ENCODE data around the gene OTUD5. TPM values are rescaled to one million over a fixed set of nuclear protein-coding genes. Genes with fewer than 3 reads are reported as not detected.

The OTUD5 gene
- total and polyA plus RNA-seq, 2 of the 13 experiments (the other 11 are each of a cell fraction or from before 2014, with no cell fraction given): 18.4 to 42.2 TPM

DNA sequence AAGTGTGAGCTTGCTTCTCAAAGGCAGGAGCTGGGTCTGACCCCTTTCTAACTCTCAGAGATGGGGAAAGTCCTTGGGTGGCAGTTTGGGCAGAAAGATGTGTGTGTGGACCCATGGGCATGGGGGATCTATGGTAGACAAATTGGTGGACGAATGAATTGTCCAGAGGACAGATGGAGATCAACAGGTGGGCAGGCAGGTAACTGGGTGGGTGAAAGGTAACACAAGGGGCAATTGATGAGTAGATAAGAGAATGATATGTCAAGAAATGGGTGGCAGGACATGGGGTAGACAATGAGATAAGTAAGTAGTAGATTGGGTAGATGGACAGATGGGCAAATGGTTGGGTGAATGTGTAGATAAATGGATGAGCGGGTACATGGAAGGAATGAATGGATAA lies 17.2 kb upstream of the OTUD5 start:
- ChIA-PET CTCF (ENCODE audit: low intra/inter-chr PET ratio, low total read pairs) (no interaction called here), POLR2A (no interaction called here)
- no peaks in the 10 kb centered on the region for H3K9me3 ChIP-seq (ENCODE audit: low read length)
- intact Hi-C loops (cut with micrococcal nuclease; ENCODE audit: unreplicated experiment) (no loop called here), in situ Hi-C loops (cut with HindIII; ENCODE audit: extremely low pct_ligation_motif_present, low pct_unique_long_range_greater_than_20kb) (no loop called here)
- H3K36me3 ChIP-seq (replicated peaks in 1 of 2; ENCODE audit: control insufficient read depth in 1 of 2, insufficient read depth in 2 of 2, low read length in 2 of 2): peaks cover 1 to 7% of the 10 kb centered on the region in 2 experiments; a peak in 4 of 5 replicates
- 94% methylated on average over 2 of the region's 2 CpGs for WGBS (ENCODE audit: low lambda C conversion rate)
- no peak overlapping the region for H3K4me3 ChIP-seq (replicated peaks in 1 of 3; ENCODE audit: insufficient read depth in 1 of 3, low read depth in 2 of 3, low read length in 3 of 3)
- peaks cover 11% of the 10 kb centered on the region for H3K4me1 ChIP-seq (ENCODE audit: insufficient read depth, low read length)
- ATAC-seq: no peak
- H3K79me2 ChIP-seq (ENCODE audit: insufficient read depth, low read length): no peaks in the 10 kb centered on the region
- FAIRE-seq: no peak
- H2AFZ ChIP-seq (ENCODE audit: low read length): no peak overlapping the region
- no peak for TF ChIP-seq SYNCRIP (IDR thresholded peaks at IDR 0.05; ENCODE audit: insufficient read depth, low read depth, low read length)
- TF ChIP-seq MTERF4 (CRISPR knock-in tag; IDR thresholded peaks at IDR 0.05): no peak
- no peak for TF ChIP-seq ZNF180 (CRISPR knock-in tag; IDR thresholded peaks at IDR 0.05; ENCODE audit: borderline replicate concordance, low read depth)
- no peak for TF ChIP-seq ZSCAN20 (CRISPR knock-in tag; IDR thresholded peaks at IDR 0.05; ENCODE audit: borderline replicate concordance)
- no peak for TF ChIP-seq TARDBP (CRISPR knock-in tag; IDR thresholded peaks at IDR 0.05)
- no TSS peak for BruUV-seq (replicated peaks)
- H3K27ac ChIP-seq (ENCODE audit: extremely low read length, insufficient read depth, low read length): no peak overlapping the region
- no peak overlapping the region for H3K4me2 ChIP-seq (ENCODE audit: low read depth, low read length)
- H3K27me3 ChIP-seq (ENCODE audit: control insufficient read depth in 1 of 2, insufficient read depth in 2 of 2, low read length in 2 of 2): no peaks in the 10 kb centered on the region
- no peak for DNase-seq (ENCODE audit: low spot score)
- no peak overlapping the region for H3K9ac ChIP-seq (ENCODE audit: insufficient read depth, low read depth, low read length)
- H4K20me1 ChIP-seq (ENCODE audit: insufficient read depth, low read length): no peaks in the 10 kb centered on the region

GRCh38 chrX:48974033-48974432 lies 16.6 kb upstream of the OTUD5 start:
- in situ Hi-C loops (cut with HindIII; ENCODE audit: extremely low pct_ligation_motif_present, low pct_unique_long_range_greater_than_20kb): no loop called here
- ATAC-seq: no peak
- no peak for TF ChIP-seq GATAD1 (CRISPR knock-in tag; IDR thresholded peaks at IDR 0.05)
- no peak for TF ChIP-seq E2F1 (CRISPR knock-in tag; IDR thresholded peaks at IDR 0.05)
- no peak for TF ChIP-seq NR2F1 (CRISPR knock-in tag; IDR thresholded peaks at IDR 0.05)
- no peak for TF ChIP-seq TRAFD1 (CRISPR knock-in tag; IDR thresholded peaks at IDR 0.05; ENCODE audit: borderline replicate concordance)
- TF ChIP-seq ETV6 (CRISPR knock-in tag; conservative IDR thresholded peaks at IDR 0.05): no peak
- TF ChIP-seq SP4 (CRISPR knock-in tag; IDR thresholded peaks at IDR 0.05): no peak
- no peak for TF ChIP-seq GLI4 (CRISPR knock-in tag; IDR thresholded peaks at IDR 0.05; ENCODE audit: borderline replicate concordance)
- TF ChIP-seq ZFP91 (CRISPR knock-in tag; IDR thresholded peaks at IDR 0.05; ENCODE audit: borderline replicate concordance): no peak

More at GRCh38 chrX:48974033-48974432, 16.6 kb upstream of the OTUD5 start:
- Histone ChIP-seq H3K79me2 (ENCODE audit: insufficient read depth, low read length) (no peaks in the 10 kb centered on the region), H3K27me3 (ENCODE audit: control insufficient read depth in 1 of 2, insufficient read depth in 2 of 2, low read length in 2 of 2) (no peaks in the 10 kb centered on the region), H4K20me1 (ENCODE audit: insufficient read depth, low read length) (no peaks in the 10 kb centered on the region), H3K4me2 (ENCODE audit: low read depth, low read length) (no peak overlapping the region), H3K4me1 (ENCODE audit: insufficient read depth, low read length) (peaks cover 11% of the 10 kb centered on the region), H3K4me3 (replicated peaks in 1 of 3; ENCODE audit: insufficient read depth in 1 of 3, low read depth in 2 of 3, low read length in 3 of 3) (no peak overlapping the region), H3K9ac (ENCODE audit: insufficient read depth, low read depth, low read length) (no peak overlapping the region), H3K36me3 (replicated peaks in 1 of 2; ENCODE audit: control insufficient read depth in 1 of 2, insufficient read depth in 2 of 2, low read length in 2 of 2) (peaks cover 1 to 7% of the 10 kb centered on the region in 2 experiments; a peak in 4 of 5 replicates), H3K27ac (ENCODE audit: extremely low read length, insufficient read depth, low read length) (no peak overlapping the region), H3K9me3 (ENCODE audit: low read length) (no peaks in the 10 kb centered on the region), H2AFZ (ENCODE audit: low read length) (no peak overlapping the region)
- BruUV-seq (replicated peaks): no TSS peak
- FAIRE-seq: no peak
- ChIA-PET CTCF (ENCODE audit: low intra/inter-chr PET ratio, low total read pairs) (no interaction called here), POLR2A (no interaction called here)
- DNase-seq (ENCODE audit: low spot score): no peak
- no CpG with 5 or more reads among the region's 3 CpGs for WGBS (ENCODE audit: low lambda C conversion rate)
- intact Hi-C loops (cut with micrococcal nuclease; ENCODE audit: unreplicated experiment): no loop called here
